Coronary artery (tissue), 2 donors: ENCODE results near the gene ZNF48.
A peak's percentile ranks its signal among the peaks of the same experiment; 100 is the strongest.

Experiments used
- DNase-seq: peaks from one replicate; pipeline ENCODE4 v3.0.0-alpha.2; 2017; ENCODE audit warnings: low spot score
- H3K27ac ChIP-seq, 2 donors: fragments of 200-600 bp; sonication (generic); one replicate each; pipeline ENCODE4 v1.5.1; 2016 to 2019
- H3K4me3 ChIP-seq: fragments of 200-600 bp; sonication (generic); 2 replicates; pipeline ENCODE4 v1.5.1; 2016; ENCODE audit warnings: mild to moderate bottlenecking, moderate library complexity
- CTCF ChIP-seq: fragments of 200-600 bp; sonication (generic); IDR thresholded peaks from one replicate; pipeline ENCODE4 v1.5.1; 2019; ENCODE audit warnings: antibody characterized with exemption

The ZNF48 gene

GRCh38 chr16:30351586-30352419 is 43.4 kb upstream of the ZNF48 start:
- Histone ChIP-seq H3K4me3 (no peak overlapping the region), H3K27ac (peak overlapping the region; percentile 30 to 99)
- TF ChIP-seq CTCF: no peak
- DNase-seq: no peak

GRCh38 chr16:30352488-30353401 is 42.5 kb upstream of the ZNF48 start:
- peak overlapping the region; percentile 30 to 99 for H3K27ac ChIP-seq
- no peak overlapping the region for H3K4me3 ChIP-seq
- no peak for TF ChIP-seq CTCF
- DNase-seq: no peak

- Histone ChIP-seq H3K27ac (peak overlapping the region; percentile 91 to 99), H3K4me3 (peak overlapping the region; percentile 90)
- TF ChIP-seq CTCF: no peak
- DNase-seq: no peak
Measured at GRCh38 chr16:30353438-30354129, 41.6 kb upstream of the ZNF48 start.

- DNase-seq: no peak
- H3K27ac ChIP-seq: peak overlapping the region; percentile 91 to 99
- TF ChIP-seq CTCF: no peak
- peak overlapping the region; percentile 90 for H3K4me3 ChIP-seq
Measured at GRCh38 chr16:30354423-30355143, 40.6 kb upstream of the ZNF48 start.

- Histone ChIP-seq H3K27ac (peak within 1 kb of the TSS; percentile 91 to 99), H3K4me3 (peak within 1 kb of the TSS; percentile 90)
- peak; percentile 99 for DNase-seq
- no peak for TF ChIP-seq CTCF
Measured at GRCh38 chr16:30355144-30355953, 39.9 kb upstream of the ZNF48 start, which contains the start of gene CD2BP2. Gene CD2BP2, minus strand, starts transcription at chr16:30355308. Its CDS starts 627 bp downstream, at chr16:30354681.

- Histone ChIP-seq H3K27ac (peak overlapping the region; percentile 91 to 99), H3K4me3 (peak overlapping the region; percentile 90)
- no peak for TF ChIP-seq CTCF
- DNase-seq: no peak
Measured at GRCh38 chr16:30355954-30356308, 39.3 kb upstream of the ZNF48 start.
